AG04450 (cell line): Measurements from ENCODE around the gene ZFYVE27. TPM values are rescaled to one million over a fixed set of nuclear protein-coding genes. Genes with fewer than 3 reads are reported as not detected.

Source experiments
- CTCF ChIA-PET: fragments of 300-600, 350-600 bp; formaldehyde crosslinking; extraction: SDS; loops from one replicate; lab custom pipeline; 2022; ENCODE audit warnings: antibody characterized with exemption, inconsistent platforms; lab: Charles Lee
- POLR2A ChIA-PET: fragments of 350-600 bp; formaldehyde crosslinking; extraction: SDS; loops from one replicate; lab custom pipeline; 2021; ENCODE audit warnings: antibody characterized with exemption, inconsistent platforms; lab: Yijun Ruan, JAX
- DNase-seq: peaks from one replicate; pipeline ENCODE4 v3.0.0-alpha.2; 2011; ENCODE audit warnings: low read depth, low spot score
- H3K27ac ChIP-seq: one replicate; pipeline ENCODE4 v1.5.1; 2012; ENCODE audit warnings: low read depth, low read length, control low read depth
- H3K27me3 ChIP-seq: one replicate; pipeline ENCODE4 v1.6.0; 2012; ENCODE audit warnings: low read length; ENCODE audit not compliant: control insufficient read depth, insufficient read depth
- H3K4me3 ChIP-seq: 2 replicates; pipeline ENCODE4 v1.5.1; 2011; ENCODE audit warnings: mild to moderate bottlenecking, low read depth, low read length, control low read depth
- H3K9me3 ChIP-seq: 2 replicates; pipeline ENCODE4 v1.5.1; 2012; ENCODE audit warnings: low read length; ENCODE audit not compliant: control insufficient read depth, insufficient read depth
- polyA plus RNA-seq: library from polyadenylated mRNA; depleted of rRNA; stranded (reverse); fragments of >200 nt; gene quantifications from 2 replicates; pipeline ENCODE4 v1.2.3, GENCODE V29; 2011
- TF ChIP-seq, protein P1 (sequence below): IDR thresholded peaks from 2 replicates; pipeline ENCODE4 v1.5.1; 2011; ENCODE audit warnings: low read depth, low read length, control low read depth, inconsistent platforms

The ZFYVE27 gene
- polyA plus RNA-seq, 1 experiment = 11.1 TPM

DNA sequence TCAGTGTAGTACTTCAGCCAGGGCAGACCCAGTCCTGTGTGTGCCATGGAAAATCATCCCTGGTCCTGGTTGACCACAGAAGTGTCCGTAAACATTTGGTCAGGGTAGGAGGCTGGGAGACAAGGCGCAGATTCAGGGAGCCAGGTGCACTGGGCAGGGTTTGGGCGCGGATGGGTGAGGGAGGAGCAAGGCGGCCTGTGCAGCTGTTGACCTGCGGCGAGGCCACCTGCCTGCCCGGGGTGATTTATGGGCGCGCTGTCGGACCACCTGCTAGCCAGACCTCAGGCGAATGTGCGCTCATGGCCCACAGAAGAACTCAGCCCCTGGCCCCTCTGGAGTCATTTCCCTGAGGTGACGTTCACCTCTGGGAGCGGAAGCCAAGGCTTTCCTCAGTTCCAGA is 28.3 kb downstream of the ZFYVE27 start:
- ChIA-PET CTCF (no interaction called here), POLR2A (no interaction called here)
- TF ChIP-seq, protein P1, sequence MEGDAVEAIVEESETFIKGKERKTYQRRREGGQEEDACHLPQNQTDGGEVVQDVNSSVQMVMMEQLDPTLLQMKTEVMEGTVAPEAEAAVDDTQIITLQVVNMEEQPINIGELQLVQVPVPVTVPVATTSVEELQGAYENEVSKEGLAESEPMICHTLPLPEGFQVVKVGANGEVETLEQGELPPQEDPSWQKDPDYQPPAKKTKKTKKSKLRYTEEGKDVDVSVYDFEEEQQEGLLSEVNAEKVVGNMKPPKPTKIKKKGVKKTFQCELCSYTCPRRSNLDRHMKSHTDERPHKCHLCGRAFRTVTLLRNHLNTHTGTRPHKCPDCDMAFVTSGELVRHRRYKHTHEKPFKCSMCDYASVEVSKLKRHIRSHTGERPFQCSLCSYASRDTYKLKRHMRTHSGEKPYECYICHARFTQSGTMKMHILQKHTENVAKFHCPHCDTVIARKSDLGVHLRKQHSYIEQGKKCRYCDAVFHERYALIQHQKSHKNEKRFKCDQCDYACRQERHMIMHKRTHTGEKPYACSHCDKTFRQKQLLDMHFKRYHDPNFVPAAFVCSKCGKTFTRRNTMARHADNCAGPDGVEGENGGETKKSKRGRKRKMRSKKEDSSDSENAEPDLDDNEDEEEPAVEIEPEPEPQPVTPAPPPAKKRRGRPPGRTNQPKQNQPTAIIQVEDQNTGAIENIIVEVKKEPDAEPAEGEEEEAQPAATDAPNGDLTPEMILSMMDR = no peak
- no peak overlapping the region for H3K27ac ChIP-seq
- no peaks in the 10 kb centered on the region for H3K9me3 ChIP-seq
- no peak overlapping the region for H3K4me3 ChIP-seq
- H3K27me3 ChIP-seq = peaks cover 7% of the 10 kb centered on the region
- no peak for DNase-seq

DNA sequence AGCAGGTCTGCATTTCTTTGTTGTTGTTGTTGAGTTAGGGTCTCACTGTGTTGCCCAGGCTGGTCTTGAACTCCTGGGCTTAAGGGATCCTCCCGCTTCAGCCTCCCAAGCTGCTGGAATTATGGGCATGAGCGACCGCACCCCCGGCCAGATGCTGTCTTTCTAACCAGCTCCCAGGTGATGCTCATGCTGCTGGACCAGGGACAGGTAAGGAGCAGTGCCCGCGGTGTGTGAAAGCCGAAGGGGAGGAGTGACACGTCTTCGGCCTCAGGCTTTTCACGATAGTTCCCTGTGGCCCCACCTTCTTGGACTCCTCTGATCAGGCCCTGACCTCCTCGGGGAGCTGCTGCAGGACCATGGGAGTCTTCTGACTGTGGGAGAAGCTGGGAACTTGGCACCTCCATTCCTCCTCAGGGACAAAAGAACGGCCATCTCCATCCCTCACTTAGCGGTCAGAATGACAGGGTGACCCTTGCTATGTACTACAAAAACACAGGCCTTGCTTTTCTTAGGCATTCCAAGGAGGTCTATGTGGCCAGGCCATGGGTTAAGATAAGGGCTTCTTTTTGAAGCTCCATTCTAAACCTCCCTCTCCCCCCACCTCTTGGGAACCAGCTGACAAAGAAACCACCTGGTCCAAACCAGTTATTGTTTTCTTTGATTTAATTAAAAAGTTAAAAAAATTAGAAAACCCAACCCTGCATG is 29.3 kb downstream of the ZFYVE27 start:
- TF ChIP-seq, protein P1 = no peak
- H3K4me3 ChIP-seq = no peak overlapping the region
- peaks cover 16% of the 10 kb centered on the region for H3K27me3 ChIP-seq
- no peak overlapping the region for H3K27ac ChIP-seq
- DNase-seq = no peak
- ChIA-PET CTCF (interaction anchor here (0.9 to 1.0 kb wide), 2 partner anchors 26 to 275 kb away, joined by 3 to 5 read pairs; no protein-coding TSS in a partner anchor), POLR2A (no interaction called here)
- H3K9me3 ChIP-seq = no peaks in the 10 kb centered on the region

DNA sequence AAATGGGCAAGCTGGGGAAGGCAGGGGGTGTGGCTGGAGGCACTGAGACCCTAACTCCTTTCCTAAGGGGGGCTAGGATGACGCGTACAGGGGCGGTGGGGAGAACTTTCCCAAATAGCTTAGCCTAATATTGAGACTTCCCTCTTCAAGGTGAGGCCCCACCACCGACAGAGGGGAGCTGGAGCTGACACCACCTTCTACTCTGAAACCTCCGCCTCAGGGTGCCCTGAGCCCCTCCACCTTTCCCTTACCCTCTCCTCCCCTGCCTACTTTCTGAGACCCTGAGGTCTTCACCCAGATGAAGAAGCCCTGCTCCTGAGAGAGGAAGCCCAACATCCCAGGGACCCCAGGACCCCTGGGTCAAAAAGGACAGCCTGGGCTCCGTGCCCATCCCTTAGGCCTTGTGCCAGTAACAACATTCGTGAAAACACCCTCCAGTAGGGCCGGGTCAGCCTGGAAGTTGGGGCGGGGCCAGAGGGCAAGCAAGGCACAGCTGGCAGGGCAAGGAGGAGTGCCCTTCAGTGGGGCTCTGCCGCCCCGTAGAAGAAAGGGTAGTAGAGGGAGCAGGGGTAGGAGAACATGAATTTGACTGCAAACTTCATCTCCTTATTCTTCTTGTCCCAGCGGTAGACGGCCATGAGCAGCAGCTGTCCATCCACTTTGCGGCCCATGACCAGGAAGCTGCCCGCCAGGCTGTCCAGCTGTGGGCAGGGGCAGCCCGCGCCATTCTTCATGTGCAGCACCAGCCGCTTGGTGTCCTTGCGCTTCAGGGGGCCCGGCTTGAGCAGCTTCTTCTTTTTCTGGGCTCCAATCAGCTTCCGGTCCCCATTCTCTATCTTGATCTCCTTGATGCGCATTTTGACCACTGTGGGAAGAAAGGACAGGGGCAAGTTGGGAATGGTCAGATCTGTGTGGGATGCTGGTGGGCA is 30.3 kb downstream of the ZFYVE27 start:
- CTCF ChIA-PET = interaction anchor here (1.0 kb wide), 1 partner anchor 25 kb away, joined by 3 read pairs; no protein-coding TSS in a partner anchor
- no peaks in the 10 kb centered on the region for H3K9me3 ChIP-seq
- POLR2A ChIA-PET = no interaction called here
- TF ChIP-seq, protein P1 = no peak
- peaks cover 22% of the 10 kb centered on the region for H3K27me3 ChIP-seq
- no peak overlapping the region for H3K4me3 ChIP-seq
- no peak for DNase-seq
- H3K27ac ChIP-seq = no peak overlapping the region

DNA sequence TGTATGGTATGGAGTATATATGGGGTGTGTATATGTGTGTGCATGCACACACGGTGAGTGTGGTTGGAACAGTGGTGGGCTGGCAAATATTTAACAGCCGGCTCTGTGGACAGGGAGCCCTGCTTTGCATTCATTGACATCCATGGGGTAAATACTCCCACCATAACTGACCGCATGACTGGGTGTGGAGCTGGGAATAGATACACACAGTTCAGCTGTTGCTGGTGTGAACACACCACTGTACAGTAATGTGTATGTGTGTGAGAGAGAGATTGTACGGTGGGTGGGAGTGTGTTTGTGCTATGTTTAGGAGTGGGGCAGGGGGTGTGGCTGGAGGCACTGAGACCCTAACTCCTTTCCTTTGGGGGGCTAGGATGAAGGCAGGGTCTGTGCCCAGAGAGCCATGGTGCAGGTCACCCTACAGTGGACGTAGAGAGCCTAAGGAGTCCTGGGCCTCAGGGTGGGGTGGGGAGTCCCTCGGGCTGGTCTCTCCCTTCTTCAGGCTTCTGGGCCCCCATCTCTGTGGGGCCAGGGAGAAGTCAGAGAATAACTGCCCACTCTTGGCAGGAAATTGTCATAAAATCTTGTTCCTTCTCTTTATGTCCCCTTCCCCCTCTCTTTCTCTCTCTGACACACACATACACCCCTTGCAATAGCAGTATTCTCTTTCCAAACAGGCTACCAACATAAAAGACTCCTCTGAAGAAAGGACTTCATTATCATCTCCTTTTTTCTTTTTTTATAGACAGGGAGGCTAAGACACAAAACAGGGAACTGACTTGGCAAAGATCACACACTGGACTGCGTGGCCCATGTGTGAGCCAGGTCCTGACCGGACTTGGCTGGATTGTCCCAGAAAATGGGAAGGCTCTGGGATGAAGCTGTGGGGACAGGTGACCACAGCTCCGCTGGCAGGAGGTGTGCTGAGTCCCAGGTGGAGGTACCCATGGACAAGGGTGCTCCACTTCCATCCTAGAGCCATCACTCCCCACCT is 31.7 kb downstream of the ZFYVE27 start:
- CTCF ChIA-PET = no interaction called here
- no peak for DNase-seq
- TF ChIP-seq, protein P1 = no peak
- POLR2A ChIA-PET = no interaction called here
- H3K27me3 ChIP-seq = peaks cover 33% of the 10 kb centered on the region
- no peak overlapping the region for H3K27ac ChIP-seq
- H3K4me3 ChIP-seq = no peak overlapping the region
- H3K9me3 ChIP-seq = no peaks in the 10 kb centered on the region
